GM12874 (cell line): ENCODE results near the gene ADAMTS18.

Experiments
- TF ChIP-seq, protein P1 (sequence below): IDR thresholded peaks from 2 replicates; pipeline ENCODE4 v1.5.1; 2011; ENCODE audit warnings: low read depth, mild to moderate bottlenecking, control low read depth, low read length, moderate library complexity; ENCODE audit not compliant: insufficient read depth

ADAMTS18 gene

DNA sequence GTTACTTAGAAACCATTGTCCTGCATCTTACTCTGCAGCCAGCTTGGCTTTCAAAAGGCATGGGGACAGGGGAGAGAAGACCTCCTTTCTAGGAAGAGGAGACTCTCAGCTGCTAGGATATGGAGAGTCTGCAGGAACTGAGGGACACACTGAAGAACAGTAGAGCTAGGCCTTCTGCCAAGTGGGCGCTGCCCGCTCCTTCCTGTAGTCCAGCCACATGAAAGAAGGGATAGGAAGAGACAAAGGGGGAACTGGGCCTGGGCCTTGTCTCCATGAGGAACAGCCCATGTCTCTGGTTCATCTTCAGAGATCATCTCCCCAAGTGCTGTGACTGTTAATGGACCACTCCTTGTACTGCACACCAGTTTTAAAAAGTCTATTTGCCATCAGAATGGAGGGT, 157.3 kb downstream of the ADAMTS18 start:
- TF ChIP-seq, protein P1, sequence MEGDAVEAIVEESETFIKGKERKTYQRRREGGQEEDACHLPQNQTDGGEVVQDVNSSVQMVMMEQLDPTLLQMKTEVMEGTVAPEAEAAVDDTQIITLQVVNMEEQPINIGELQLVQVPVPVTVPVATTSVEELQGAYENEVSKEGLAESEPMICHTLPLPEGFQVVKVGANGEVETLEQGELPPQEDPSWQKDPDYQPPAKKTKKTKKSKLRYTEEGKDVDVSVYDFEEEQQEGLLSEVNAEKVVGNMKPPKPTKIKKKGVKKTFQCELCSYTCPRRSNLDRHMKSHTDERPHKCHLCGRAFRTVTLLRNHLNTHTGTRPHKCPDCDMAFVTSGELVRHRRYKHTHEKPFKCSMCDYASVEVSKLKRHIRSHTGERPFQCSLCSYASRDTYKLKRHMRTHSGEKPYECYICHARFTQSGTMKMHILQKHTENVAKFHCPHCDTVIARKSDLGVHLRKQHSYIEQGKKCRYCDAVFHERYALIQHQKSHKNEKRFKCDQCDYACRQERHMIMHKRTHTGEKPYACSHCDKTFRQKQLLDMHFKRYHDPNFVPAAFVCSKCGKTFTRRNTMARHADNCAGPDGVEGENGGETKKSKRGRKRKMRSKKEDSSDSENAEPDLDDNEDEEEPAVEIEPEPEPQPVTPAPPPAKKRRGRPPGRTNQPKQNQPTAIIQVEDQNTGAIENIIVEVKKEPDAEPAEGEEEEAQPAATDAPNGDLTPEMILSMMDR: no peak

DNA sequence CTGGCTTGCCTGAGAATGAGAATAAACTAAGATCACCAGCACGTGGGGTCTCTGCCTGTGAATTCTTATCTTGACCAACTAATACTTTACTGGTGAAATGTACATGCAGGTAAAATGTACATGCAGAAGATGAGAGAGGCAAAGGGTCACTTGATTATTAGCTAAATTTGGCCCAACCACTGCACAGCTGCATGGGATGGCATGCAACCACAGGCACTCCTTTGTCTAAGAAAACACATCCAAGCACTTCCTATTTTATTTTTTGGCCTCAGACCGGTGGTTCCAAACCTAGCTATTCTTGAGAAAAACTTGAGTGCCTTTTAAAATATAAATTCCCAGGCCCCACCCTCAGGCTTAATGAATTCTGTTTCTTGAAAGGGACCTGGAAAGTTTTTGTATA, 157.7 kb downstream of the ADAMTS18 start:
- TF ChIP-seq, protein P1: no peak

DNA sequence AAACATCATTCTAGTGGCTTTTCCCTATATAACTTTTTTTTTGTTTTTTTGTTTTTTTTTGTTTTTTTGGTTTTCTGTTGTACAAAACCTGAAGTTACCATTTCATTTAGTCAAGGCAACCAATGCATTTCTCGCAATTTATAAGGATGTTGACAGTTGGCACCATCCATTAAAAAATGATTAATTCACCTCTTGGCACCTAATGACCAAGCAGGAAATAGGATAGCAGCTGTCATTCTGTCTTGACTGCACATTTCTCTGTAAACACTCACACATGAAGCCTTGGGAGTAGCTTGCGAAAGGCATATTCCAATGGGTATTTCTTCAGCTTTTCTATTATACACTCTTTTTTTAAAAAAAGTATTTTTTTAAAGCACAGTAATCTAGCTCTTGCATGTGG, 158.2 kb downstream of the ADAMTS18 start:
- TF ChIP-seq, protein P1: no peak

DNA sequence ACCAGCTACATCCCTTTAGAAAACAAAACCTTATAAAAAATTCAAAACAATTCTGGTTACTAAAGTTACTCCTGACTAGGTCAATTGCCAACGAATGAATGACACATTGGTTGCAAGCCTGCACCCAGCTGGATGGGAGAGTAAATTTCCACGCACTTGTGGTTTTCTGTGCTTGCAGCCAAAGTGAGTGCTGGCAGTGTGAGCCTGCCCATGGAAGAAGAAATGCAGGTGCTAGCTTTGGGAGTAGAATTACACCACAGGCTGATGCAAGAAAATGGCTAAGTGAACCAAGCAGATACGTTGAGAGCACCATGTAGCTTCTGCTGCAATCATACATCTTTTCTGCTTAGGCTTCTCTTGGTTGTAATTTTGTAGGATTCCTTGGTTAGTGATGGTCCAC, 161.0 kb downstream of the ADAMTS18 start:
- TF ChIP-seq, protein P1: no peak

DNA sequence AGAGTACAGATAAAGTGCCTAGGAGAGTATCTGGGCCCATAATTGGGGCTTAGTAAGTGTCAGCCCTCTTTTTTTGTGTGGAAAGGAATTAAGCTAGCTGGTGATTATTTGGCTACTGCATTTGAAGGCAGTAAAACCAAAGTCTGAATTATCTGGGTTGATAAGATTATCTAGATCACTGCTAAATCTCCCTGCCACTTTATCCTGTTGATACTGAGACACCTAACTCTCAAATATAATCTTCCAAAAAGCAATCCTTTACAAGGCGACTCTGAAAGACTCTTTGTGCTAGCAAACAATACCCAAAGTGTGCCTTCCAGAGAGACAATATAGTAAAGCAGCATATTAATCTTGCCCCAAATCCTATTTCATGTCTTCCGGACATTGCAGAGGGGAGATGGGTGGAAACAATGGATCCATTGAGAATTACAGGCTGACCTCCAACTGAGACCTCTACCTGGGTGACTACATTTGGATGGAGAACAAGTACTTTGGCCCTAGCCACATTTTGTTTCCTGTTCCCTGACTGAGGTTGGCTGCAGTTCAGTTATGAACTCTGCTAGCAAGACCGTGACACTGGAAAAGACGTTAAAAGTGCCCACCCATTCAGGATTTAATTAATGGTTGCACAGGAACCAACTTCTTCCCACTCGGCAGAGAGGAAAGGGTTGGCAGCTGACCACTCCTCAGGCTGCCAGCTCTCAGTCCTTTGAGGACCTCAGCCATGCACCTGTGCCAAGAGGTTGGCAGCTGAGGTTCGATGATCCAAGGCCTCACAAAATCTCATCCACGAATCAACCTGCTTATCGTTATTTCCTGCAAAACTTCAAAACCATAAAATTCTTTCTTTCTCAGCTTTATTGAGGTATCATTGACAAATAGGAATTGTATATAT, 163.1 kb downstream of the ADAMTS18 start:
- TF ChIP-seq, protein P1: no peak

DNA sequence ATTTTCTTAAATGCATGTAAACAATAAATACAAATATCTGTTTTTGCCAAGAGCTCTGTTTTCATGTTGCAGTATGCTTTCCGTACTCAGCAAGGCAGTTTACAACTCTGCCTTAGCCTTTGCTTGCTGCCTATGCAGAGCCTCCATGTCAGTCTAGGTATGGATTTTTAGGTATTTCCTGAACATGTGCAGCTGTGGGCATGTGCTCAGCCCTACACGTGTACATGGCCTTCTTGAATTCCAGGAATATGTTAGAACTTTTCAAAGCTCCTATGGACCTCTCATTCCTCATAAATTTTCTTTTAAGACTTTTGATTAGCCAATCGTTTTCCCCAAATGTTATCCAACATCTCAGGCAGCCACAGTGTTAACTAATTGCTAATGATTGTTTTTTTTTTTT, 171.9 kb downstream of the ADAMTS18 start:
- TF ChIP-seq, protein P1: no peak

DNA sequence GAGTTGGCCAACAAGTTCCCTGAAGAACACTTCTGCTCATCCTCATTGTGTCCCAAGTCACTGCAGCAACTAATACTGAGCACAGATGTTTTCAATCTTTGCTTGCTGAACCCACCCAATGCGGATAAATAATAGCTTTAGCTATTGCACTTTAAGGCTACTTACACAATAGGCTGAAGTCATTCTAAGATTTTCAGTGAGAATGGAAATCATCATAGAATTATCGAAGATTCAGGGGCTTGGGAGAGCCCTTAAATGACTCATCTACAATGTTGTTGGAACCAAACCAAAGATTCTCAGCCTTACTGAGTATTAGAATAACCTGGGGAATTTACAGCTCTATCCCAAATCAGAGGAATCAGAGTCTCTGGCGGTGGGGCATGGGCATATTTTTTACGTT, 184.4 kb downstream of the ADAMTS18 start:
- TF ChIP-seq, protein P1: no peak
